ENCODE results near the gene MRPL54. TPM values are rescaled to one million over a fixed set of nuclear protein-coding genes. Genes with fewer than 3 reads are reported as not detected.
"Not testable (repeated sequence)": the region's sequence is repeated elsewhere in the genome, so short reads cannot be mapped to it uniquely, and the experiment has no call there.

The MRPL54 gene
- total RNA-seq, 1 experiment from 2014 or later, result 26.7 TPM

DNA sequence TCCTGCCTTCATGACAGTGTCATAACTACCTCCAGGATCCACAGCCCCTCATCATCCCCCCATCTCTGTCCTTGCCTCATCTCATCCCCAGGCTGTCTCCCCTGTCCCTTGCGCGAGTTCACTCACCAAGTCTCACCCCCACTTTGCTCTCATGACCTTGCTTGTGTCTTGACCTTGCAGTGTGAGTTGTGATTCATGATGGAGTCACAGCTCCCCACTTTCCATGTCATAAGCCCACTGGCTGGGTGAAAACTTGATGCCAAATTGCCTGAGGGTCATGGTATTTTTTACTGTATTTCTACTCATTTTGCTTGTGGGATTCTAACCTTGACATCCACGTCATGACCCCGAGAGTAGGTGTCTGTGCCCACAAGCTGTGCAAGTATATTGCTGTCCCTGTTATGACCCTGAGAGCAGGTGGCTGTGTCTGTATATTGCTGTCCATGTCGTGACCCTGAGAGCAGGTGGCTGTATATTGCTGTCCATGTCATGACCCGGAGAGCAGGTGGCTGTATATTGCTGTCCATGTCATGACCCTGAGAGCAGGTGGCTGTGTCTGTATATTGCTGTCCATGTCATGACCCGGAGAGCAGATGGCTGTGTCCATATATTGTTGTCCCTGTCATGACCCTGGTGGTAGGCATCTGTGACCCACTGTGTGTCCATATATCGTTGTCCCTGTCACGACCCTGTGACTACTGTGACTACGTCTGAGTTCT, 24.8 kb upstream of the MRPL54 start:
- DNase-seq (ENCODE audit: low read depth), result no peak
- in situ Hi-C loops (cut with HindIII; ENCODE audit: low pct_unique_long_range_greater_than_20kb, low sequenced_read_pairs), result no loop called here

DNA sequence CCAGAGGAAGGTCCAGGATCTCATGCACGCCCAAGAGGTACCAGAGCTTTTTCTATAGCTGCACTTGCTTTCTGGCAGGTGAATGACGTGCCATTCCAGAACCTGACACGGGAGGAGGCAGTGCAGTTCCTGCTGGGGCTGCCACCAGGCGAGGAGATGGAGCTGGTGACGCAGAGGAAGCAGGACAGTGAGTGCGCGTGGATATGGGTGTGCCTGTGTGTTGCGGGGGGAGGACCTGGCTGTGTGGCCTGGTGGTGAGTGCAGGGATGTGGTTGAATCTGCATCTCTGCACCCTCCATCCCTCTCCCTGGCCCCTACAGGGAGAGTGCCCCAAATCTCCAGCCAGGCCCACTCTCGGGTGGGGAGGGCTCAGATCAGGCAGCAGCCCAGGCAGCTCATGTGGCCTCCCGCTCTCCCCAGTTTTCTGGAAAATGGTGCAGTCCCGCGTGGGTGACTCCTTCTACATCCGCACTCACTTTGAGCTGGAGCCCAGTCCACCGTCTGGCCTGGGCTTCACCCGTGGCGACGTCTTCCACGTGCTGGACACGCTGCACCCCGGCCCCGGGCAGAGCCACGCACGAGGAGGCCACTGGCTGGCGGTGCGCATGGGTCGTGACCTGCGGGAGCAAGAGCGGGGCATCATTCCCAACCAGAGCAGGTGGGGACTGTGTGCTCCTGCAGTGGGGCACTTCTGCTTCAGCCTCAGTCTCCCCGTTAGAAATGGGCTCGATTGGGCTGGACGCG, 23.8 kb upstream of the MRPL54 start:
- in situ Hi-C loops (cut with HindIII; ENCODE audit: low pct_unique_long_range_greater_than_20kb, low sequenced_read_pairs), result no loop called here
- DNase-seq (ENCODE audit: low read depth), result no peak

GRCh38 chr19:3740431-3740830, 22.1 kb upstream of the MRPL54 start:
- no peak for DNase-seq (ENCODE audit: low read depth)
- in situ Hi-C loops (cut with HindIII; ENCODE audit: low pct_unique_long_range_greater_than_20kb, low sequenced_read_pairs), result no loop called here

GRCh38 chr19:3743486-3743885, 19.0 kb upstream of the MRPL54 start:
- in situ Hi-C loops (cut with HindIII; ENCODE audit: low pct_unique_long_range_greater_than_20kb, low sequenced_read_pairs), result no loop called here
- no peak for DNase-seq (ENCODE audit: low read depth)

- in situ Hi-C loops (cut with HindIII; ENCODE audit: low pct_unique_long_range_greater_than_20kb, low sequenced_read_pairs), result no loop called here
- no peak for DNase-seq (ENCODE audit: low read depth)
Observed at GRCh38 chr19:3745363-3746045, 17.0 kb upstream of the MRPL54 start.

DNA sequence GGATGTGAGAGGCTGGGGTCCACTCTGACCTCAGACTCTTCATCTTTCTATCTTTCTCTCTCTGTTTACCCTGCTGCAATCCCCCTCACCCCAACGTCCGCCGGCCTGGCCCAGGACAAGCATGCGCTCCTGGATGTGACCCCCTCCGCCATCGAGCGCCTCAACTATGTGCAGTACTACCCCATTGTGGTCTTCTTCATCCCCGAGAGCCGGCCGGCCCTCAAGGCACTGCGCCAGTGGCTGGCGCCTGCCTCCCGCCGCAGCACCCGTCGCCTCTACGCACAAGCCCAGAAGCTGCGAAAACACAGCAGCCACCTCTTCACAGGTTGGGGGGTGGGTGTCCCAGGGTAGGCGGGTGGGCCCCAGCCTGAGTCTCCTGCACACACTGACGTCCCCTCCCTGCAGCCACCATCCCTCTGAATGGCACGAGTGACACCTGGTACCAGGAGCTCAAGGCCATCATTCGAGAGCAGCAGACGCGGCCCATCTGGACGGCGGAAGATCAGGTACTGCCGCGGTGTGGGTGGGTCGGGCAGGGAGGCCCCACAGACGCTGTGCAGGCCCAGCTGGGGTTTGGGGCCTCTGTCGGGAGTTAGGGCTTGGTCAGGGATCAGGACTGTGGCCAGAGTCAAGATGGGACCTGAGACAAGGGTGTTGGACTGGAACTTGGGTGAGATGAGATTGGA, 16.0 kb upstream of the MRPL54 start:
- in situ Hi-C loops (cut with HindIII; ENCODE audit: low pct_unique_long_range_greater_than_20kb, low sequenced_read_pairs), result no loop called here
- DNase-seq (ENCODE audit: low read depth), result no peak

DNA sequence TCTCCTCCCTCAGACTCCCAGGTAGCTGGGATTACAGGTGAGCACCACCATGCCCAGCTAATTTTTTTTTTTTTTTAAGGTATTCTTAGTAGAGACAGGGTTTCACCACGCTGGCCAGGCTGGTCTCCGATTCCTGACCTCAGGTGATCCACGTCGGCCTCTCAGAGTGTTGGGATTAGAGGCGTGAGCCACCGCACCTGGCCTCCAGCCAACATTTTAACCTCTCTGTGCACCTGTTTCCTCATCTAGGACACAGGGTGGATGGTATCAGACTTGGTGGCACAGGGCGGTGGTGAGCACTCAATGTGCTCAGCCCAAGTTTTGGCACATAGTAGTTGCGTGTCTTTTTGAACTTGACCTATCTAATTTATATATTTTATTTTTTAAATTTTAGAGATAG, 13.5 kb upstream of the MRPL54 start:
- no peak for DNase-seq (ENCODE audit: low read depth)
- in situ Hi-C loops (cut with HindIII; ENCODE audit: low pct_unique_long_range_greater_than_20kb, low sequenced_read_pairs), result no loop called here

DNA sequence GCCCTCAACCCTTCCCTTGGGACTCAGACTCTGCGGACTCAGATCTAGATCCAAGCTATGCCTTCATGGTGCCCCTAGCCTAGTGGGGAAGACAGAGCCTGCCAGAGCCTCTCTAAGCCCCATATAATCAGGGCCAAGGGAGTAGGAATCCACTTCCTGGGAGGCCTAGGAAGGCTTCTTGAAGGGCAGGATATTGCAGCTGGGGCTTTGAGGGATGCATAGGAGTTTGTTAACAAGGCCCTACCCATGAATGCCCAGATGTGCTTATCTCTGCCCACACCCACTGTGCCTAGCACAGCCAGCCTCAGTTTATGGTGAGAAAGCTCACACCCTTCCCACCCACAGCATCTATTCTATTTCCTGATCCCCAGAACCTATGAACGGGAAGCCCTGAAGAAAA, 12.3 kb upstream of the MRPL54 start:
- DNase-seq (ENCODE audit: low read depth), result no peak
- in situ Hi-C loops (cut with HindIII; ENCODE audit: low pct_unique_long_range_greater_than_20kb, low sequenced_read_pairs), result no loop called here

- DNase-seq (ENCODE audit: low read depth), result no peak
- in situ Hi-C loops (cut with HindIII; ENCODE audit: low pct_unique_long_range_greater_than_20kb, low sequenced_read_pairs), result no loop called here
Observed at GRCh38 chr19:3751236-3751635, 11.2 kb upstream of the MRPL54 start.

GRCh38 chr19:3752492-3752891, 10.0 kb upstream of the MRPL54 start:
- no peak for DNase-seq (ENCODE audit: low read depth)
- in situ Hi-C loops (cut with HindIII; ENCODE audit: low pct_unique_long_range_greater_than_20kb, low sequenced_read_pairs), result no loop called here

GRCh38 chr19:3753631-3754410, 8.7 kb upstream of the MRPL54 start:
- in situ Hi-C loops (cut with HindIII; ENCODE audit: low pct_unique_long_range_greater_than_20kb, low sequenced_read_pairs), result no loop called here

GRCh38 chr19:3757705-3758104, 4.8 kb upstream of the MRPL54 start:
- in situ Hi-C loops (cut with HindIII; ENCODE audit: low pct_unique_long_range_greater_than_20kb, low sequenced_read_pairs); DNase-seq (ENCODE audit: low read depth): not testable (repeated sequence)

More at GRCh38 chr19:3753631-3754410, 8.7 kb upstream of the MRPL54 start:
- no peak for DNase-seq (ENCODE audit: low read depth)

- DNase-seq (ENCODE audit: low read depth); in situ Hi-C loops (cut with HindIII; ENCODE audit: low pct_unique_long_range_greater_than_20kb, low sequenced_read_pairs): not testable (repeated sequence)
Observed at GRCh38 chr19:3758297-3758696, 4.2 kb upstream of the MRPL54 start.

- in situ Hi-C loops (cut with HindIII; ENCODE audit: low pct_unique_long_range_greater_than_20kb, low sequenced_read_pairs), result no loop called here
- DNase-seq (ENCODE audit: low read depth), result no peak
Observed at GRCh38 chr19:3759482-3760254, 2.8 kb upstream of the MRPL54 start.

GRCh38 chr19:3760871-3761361, 1.6 kb upstream of the MRPL54 start:
- in situ Hi-C loops (cut with HindIII; ENCODE audit: low pct_unique_long_range_greater_than_20kb, low sequenced_read_pairs), result no loop called here

GRCh38 chr19:3761382-3762129, 926 bp upstream of the MRPL54 start, which contains the start of gene APBA3:
TSS of gene APBA3 (minus strand) at chr19:3761692. CDS start at chr19:3760264, 1,428 bp downstream.
- DNase-seq (ENCODE audit: low read depth), result peak; percentile 76
- in situ Hi-C loops (cut with HindIII; ENCODE audit: low pct_unique_long_range_greater_than_20kb, low sequenced_read_pairs), result no loop called here

More at GRCh38 chr19:3760871-3761361, 1.6 kb upstream of the MRPL54 start:
- no peak for DNase-seq (ENCODE audit: low read depth)
